CD4-positive, alpha-beta T cell treated with Interleukin-17A for 4 hours (primary cell): Measurements from ENCODE around the gene COA3.

ENCODE experiments used
- DNase-seq: peaks from one replicate; pipeline ENCODE4 v3.0.0-alpha.2; 2020; ENCODE audit warnings: mixed read lengths

Gene COA3

GRCh38 chr17:42798383-42799380, at the start of gene COA3, which contains the start of gene CNTD1:
Gene COA3 (minus strand): TSS chr17:42798704. CDS start chr17:42798681, 23 bp downstream.
Gene CNTD1 (plus strand): TSS chr17:42798861. CDS start chr17:42799068, 207 bp downstream.
- DNase-seq, result peak; percentile 81

- no peak for DNase-seq
Observed at GRCh38 chr17:42848093-42848492, 49.6 kb upstream of the COA3 start.

GRCh38 chr17:42846594-42847280, 48.2 kb upstream of the COA3 start:
- no peak for DNase-seq

- DNase-seq, result no peak
Observed at GRCh38 chr17:42845918-42846593, 47.6 kb upstream of the COA3 start.

- DNase-seq, result no peak
Observed at GRCh38 chr17:42845556-42845917, 47.0 kb upstream of the COA3 start.

- DNase-seq, result no peak
Observed at GRCh38 chr17:42844761-42845555, 46.5 kb upstream of the COA3 start.

GRCh38 chr17:42844271-42844670, 45.8 kb upstream of the COA3 start, which contains the start of gene AOC2:
Gene AOC2 (plus strand): TSS chr17:42844580. CDS start chr17:42844627, 47 bp downstream.
- DNase-seq, result no peak

GRCh38 chr17:42843358-42843934, 44.9 kb upstream of the COA3 start:
- no peak for DNase-seq

GRCh38 chr17:42841975-42842685, 43.6 kb upstream of the COA3 start:
- DNase-seq, result no peak

- DNase-seq, result no peak
Observed at GRCh38 chr17:42835732-42836131, 37.2 kb upstream of the COA3 start.

- DNase-seq, result no peak
Observed at GRCh38 chr17:42833767-42834422, 35.4 kb upstream of the COA3 start.

- peak; percentile 91 for DNase-seq
Observed at GRCh38 chr17:42832934-42833766, 34.6 kb upstream of the COA3 start, which contains the start of gene PSME3. Gene PSME3 (plus strand): TSS chr17:42833397. CDS start chr17:42833632, 235 bp downstream.

- DNase-seq, result no peak
Observed at GRCh38 chr17:42832213-42832933, 33.9 kb upstream of the COA3 start.

- no peak for DNase-seq
Observed at GRCh38 chr17:42830971-42831370, 32.5 kb upstream of the COA3 start.

- DNase-seq, result no peak
Observed at GRCh38 chr17:42827472-42827871, 29.0 kb upstream of the COA3 start.

GRCh38 chr17:42821176-42821575, 22.7 kb upstream of the COA3 start:
- DNase-seq, result no peak

- DNase-seq, result peak; percentile 67
Observed at GRCh38 chr17:42819939-42820535, 21.5 kb upstream of the COA3 start.

- no peak for DNase-seq
Observed at GRCh38 chr17:42818379-42818778, 19.9 kb upstream of the COA3 start.
